H9 (cell line): Measurements from ENCODE around the gene SLIT1. TPM values are rescaled to one million over a fixed set of nuclear protein-coding genes. Genes with fewer than 3 reads are reported as not detected.

ENCODE experiments used
- DNase-seq: peaks from one replicate; pipeline ENCODE4 v3.0.0-alpha.2; 2017
- H2AFZ ChIP-seq: one replicate; pipeline ENCODE4 v1.6.1; 2013; ENCODE audit warnings: mild to moderate bottlenecking, low read length, control low read depth, moderate library complexity
- H2AK5ac ChIP-seq: 2 replicates; pipeline ENCODE4 v1.6.1; 2013; ENCODE audit warnings: low read length, control low read depth, mixed read lengths; ENCODE audit not compliant: insufficient read length
- H2BK120ac ChIP-seq: one replicate; pipeline ENCODE4 v1.6.1; 2013; ENCODE audit warnings: low read depth, mild to moderate bottlenecking, low read length, control low read depth, inconsistent platforms; ENCODE audit not compliant: poor library complexity, severe bottlenecking
- H2BK12ac ChIP-seq: 2 replicates; pipeline ENCODE4 v1.6.1; 2013; ENCODE audit warnings: low read length, control low read depth, mixed read lengths, low read depth; ENCODE audit not compliant: insufficient read length
- H2BK15ac ChIP-seq: 2 replicates; pipeline ENCODE4 v1.6.1; 2013; ENCODE audit warnings: low read depth, low read length, control low read depth
- H2BK20ac ChIP-seq: one replicate; pipeline ENCODE4 v1.6.1; 2013; ENCODE audit warnings: low read depth, mild to moderate bottlenecking, low read length, control low read depth, inconsistent platforms; ENCODE audit not compliant: poor library complexity, severe bottlenecking
- H2BK5ac ChIP-seq: 2 replicates; pipeline ENCODE4 v1.6.1; 2013; ENCODE audit warnings: low read length, control low read depth, mixed read lengths; ENCODE audit not compliant: insufficient read length
- H3K14ac ChIP-seq: 2 replicates; pipeline ENCODE4 v1.6.1; 2013; ENCODE audit warnings: low read length, control low read depth; ENCODE audit not compliant: insufficient read depth
- H3K18ac ChIP-seq: 2 replicates; pipeline ENCODE4 v1.6.1; 2013; ENCODE audit warnings: low read depth, mild to moderate bottlenecking, mixed read lengths, low read length, control low read depth; ENCODE audit not compliant: insufficient read length
- H3K23ac ChIP-seq: 2 replicates; pipeline ENCODE4 v1.6.1; 2013; ENCODE audit warnings: low read length, control low read depth, mixed read lengths, low read depth; ENCODE audit not compliant: insufficient read length
- H3K23me2 ChIP-seq: 2 replicates; pipeline ENCODE4 v1.6.1; 2013; ENCODE audit warnings: low read depth, mild to moderate bottlenecking, mixed read lengths, low read length, control low read depth; ENCODE audit not compliant: insufficient read length, poor library complexity, severe bottlenecking
- H3K27ac ChIP-seq: 2 replicates; pipeline ENCODE4 v1.5.1; 2013; ENCODE audit warnings: low read length, control low read depth, mixed read lengths, low read depth; ENCODE audit not compliant: insufficient read length
- H3K27me3 ChIP-seq: 2 replicates; pipeline ENCODE4 v1.6.1; 2013; ENCODE audit warnings: low read length, control low read depth, inconsistent platforms; ENCODE audit not compliant: insufficient read depth
- H3K4ac ChIP-seq: 2 replicates; pipeline ENCODE4 v1.6.1; 2013; ENCODE audit warnings: low read depth, mild to moderate bottlenecking, control low read depth, inconsistent platforms, low read length, moderate library complexity
- H3K4me1 ChIP-seq: 2 replicates; pipeline ENCODE4 v1.6.1; 2013; ENCODE audit warnings: low read length, control low read depth, inconsistent platforms; ENCODE audit not compliant: insufficient read depth
- H3K4me2 ChIP-seq: 2 replicates; pipeline ENCODE4 v1.6.1; 2013; ENCODE audit warnings: low read length, control low read depth, mixed read lengths; ENCODE audit not compliant: insufficient read length, insufficient read depth
- H3K56ac ChIP-seq: 2 replicates; pipeline ENCODE4 v1.6.1; 2013; ENCODE audit warnings: low read depth, mild to moderate bottlenecking, mixed read lengths, low read length, control low read depth; ENCODE audit not compliant: insufficient read length
- H3K79me1 ChIP-seq: 2 replicates; pipeline ENCODE4 v1.6.1; 2013; ENCODE audit warnings: low read depth, mild to moderate bottlenecking, moderate library complexity, low read length, control low read depth, inconsistent platforms; ENCODE audit not compliant: insufficient read depth, poor library complexity, severe bottlenecking
- H3K79me2 ChIP-seq: 2 replicates; pipeline ENCODE4 v1.6.1; 2013; ENCODE audit warnings: low read length, control low read depth, inconsistent platforms; ENCODE audit not compliant: insufficient read depth
- H3K9ac ChIP-seq: 2 replicates; pipeline ENCODE4 v1.6.1; 2013; ENCODE audit warnings: low read length, control low read depth, mixed read lengths; ENCODE audit not compliant: insufficient read length; ENCODE audit errors: extremely low read depth
- H3K9me3 ChIP-seq: one replicate; pipeline ENCODE4 v1.6.1; 2013; ENCODE audit warnings: low read depth, low read length, inconsistent platforms; ENCODE audit not compliant: control insufficient read depth
- H3T11ph ChIP-seq: one replicate; pipeline ENCODE4 v1.6.1; 2013; ENCODE audit warnings: mild to moderate bottlenecking, low read length, control low read depth, inconsistent platforms
- H4K20me1 ChIP-seq: one replicate; pipeline ENCODE4 v1.6.1; 2013; ENCODE audit not compliant: control insufficient read depth, insufficient read length, insufficient read depth
- H4K5ac ChIP-seq: 2 replicates; pipeline ENCODE4 v1.6.1; 2013; ENCODE audit warnings: low read depth, mild to moderate bottlenecking, mixed read lengths, low read length, control low read depth; ENCODE audit not compliant: insufficient read length
- H4K8ac ChIP-seq: replicated peaks from 2 replicates; pipeline ENCODE4 v1.6.1; 2013; ENCODE audit warnings: low read length, control low read depth, mixed read lengths, low read depth; ENCODE audit not compliant: insufficient read length
- H4K91ac ChIP-seq: 2 replicates; pipeline ENCODE4 v1.6.1; 2013; ENCODE audit warnings: low read depth, mild to moderate bottlenecking, moderate library complexity, mixed read lengths, low read length, control low read depth; ENCODE audit not compliant: insufficient read length
- H3K27ac Mint-ChIP-seq, 3 experiments: 2 replicates in 2 of 3; 3 replicates in 1 of 3; pipeline ENCODE4 v1.8.0; 2020 to 2021; ENCODE audit warnings: mixed read lengths in 3 of 3, mild to moderate bottlenecking in 1 of 3, moderate library complexity in 1 of 3
- H3K27me3 Mint-ChIP-seq: 2 replicates; pipeline ENCODE4 v1.8.0; 2021; ENCODE audit warnings: low read depth, mild to moderate bottlenecking, moderate library complexity, mixed read lengths
- H3K36me3 Mint-ChIP-seq, 3 experiments: 2 replicates in 2 of 3; 3 replicates in 1 of 3; pipeline ENCODE4 v1.8.0; 2020 to 2021; ENCODE audit warnings: low read depth in 3 of 3, mixed read lengths in 3 of 3; ENCODE audit not compliant: insufficient read depth in 1 of 3
- H3K4me1 Mint-ChIP-seq, 2 experiments: 2 replicates each; pipeline ENCODE4 v1.8.0; 2020; ENCODE audit warnings: mixed read lengths in 2 of 2
- H3K4me3 Mint-ChIP-seq, 2 experiments: 2 replicates in 1 of 2; 3 replicates in 1 of 2; pipeline ENCODE4 v1.8.0; 2020 to 2021; ENCODE audit warnings: mild to moderate bottlenecking in 2 of 2, mixed read lengths in 2 of 2, moderate library complexity in 1 of 2
- H3K9me3 Mint-ChIP-seq, 2 experiments: 2 replicates in 1 of 2; 3 replicates in 1 of 2; pipeline ENCODE4 v1.8.0; 2020; ENCODE audit warnings: mild to moderate bottlenecking in 2 of 2, mixed read lengths in 2 of 2, moderate library complexity in 1 of 2
- WGBS: extraction: QIAGEN DNeasy Blood & Tissue Kit; methylation state at CpG from one replicate; pipeline ENCODE4 v1.1.7; 2013; ENCODE audit warnings: missing lambda C conversion rate, low lambda C conversion rate, mixed read lengths; ENCODE audit not compliant: insufficient read length; ENCODE audit errors: extremely low coverage; 5-methylcytosine and 5-hydroxymethylcytosine counted together
- total RNA-seq: library from RNA; stranded (reverse); gene quantifications from 2 replicates; pipeline ENCODE4 v1.2.1, GENCODE V29; 2021
- TF ChIP-seq, protein P1 (sequence below): fragments of 200-600 bp; sonication (generic); conservative IDR thresholded peaks from 3 replicates; pipeline ENCODE4 v1.8.0; 2021; ENCODE audit warnings: antibody characterized with exemption, mild to moderate bottlenecking

SLIT1 gene
- total RNA-seq, 1 experiment from 2014 or later: 0.57 TPM

GRCh38 chr10:97117372-97117771 is 68.4 kb downstream of the SLIT1 start:
- Histone ChIP-seq H2BK5ac (no peak overlapping the region), H3K27ac (no peak overlapping the region), H3K23me2 (no peaks in the 10 kb centered on the region), H3K79me1 (no peaks in the 10 kb centered on the region), H3K4ac (no peak overlapping the region), H2BK20ac (no peak overlapping the region), H3K79me2 (no peaks in the 10 kb centered on the region), H3K27me3 (no peaks in the 10 kb centered on the region), H3K4me2 (no peak overlapping the region), H4K8ac (no peak overlapping the region), H4K20me1 (no peaks in the 10 kb centered on the region), H2BK12ac (no peak overlapping the region), H2BK120ac (no peak overlapping the region), H2AFZ (no peak overlapping the region), H4K91ac (no peak overlapping the region), H3K56ac (no peak overlapping the region), H3K23ac (no peak overlapping the region), H3K14ac (no peak overlapping the region), H3K18ac (no peak overlapping the region), H2AK5ac (no peak overlapping the region), H3K4me1 (no peaks in the 10 kb centered on the region), H4K5ac (no peak overlapping the region), H3K9ac (no peak overlapping the region), H2BK15ac (no peak overlapping the region), H3K9me3 (no peaks in the 10 kb centered on the region), H3T11ph (no peak overlapping the region)
- peaks cover 2 to 13% of the 10 kb centered on the region in 2 experiments; a peak in 3 of 4 replicates for H3K4me1 Mint-ChIP-seq
- H3K27ac Mint-ChIP-seq: no peak overlapping the region
- no peak overlapping the region for H3K4me3 Mint-ChIP-seq
- no CpG with 5 or more reads among the region's 3 CpGs for WGBS
- DNase-seq: no peak
- TF ChIP-seq, protein P1, sequence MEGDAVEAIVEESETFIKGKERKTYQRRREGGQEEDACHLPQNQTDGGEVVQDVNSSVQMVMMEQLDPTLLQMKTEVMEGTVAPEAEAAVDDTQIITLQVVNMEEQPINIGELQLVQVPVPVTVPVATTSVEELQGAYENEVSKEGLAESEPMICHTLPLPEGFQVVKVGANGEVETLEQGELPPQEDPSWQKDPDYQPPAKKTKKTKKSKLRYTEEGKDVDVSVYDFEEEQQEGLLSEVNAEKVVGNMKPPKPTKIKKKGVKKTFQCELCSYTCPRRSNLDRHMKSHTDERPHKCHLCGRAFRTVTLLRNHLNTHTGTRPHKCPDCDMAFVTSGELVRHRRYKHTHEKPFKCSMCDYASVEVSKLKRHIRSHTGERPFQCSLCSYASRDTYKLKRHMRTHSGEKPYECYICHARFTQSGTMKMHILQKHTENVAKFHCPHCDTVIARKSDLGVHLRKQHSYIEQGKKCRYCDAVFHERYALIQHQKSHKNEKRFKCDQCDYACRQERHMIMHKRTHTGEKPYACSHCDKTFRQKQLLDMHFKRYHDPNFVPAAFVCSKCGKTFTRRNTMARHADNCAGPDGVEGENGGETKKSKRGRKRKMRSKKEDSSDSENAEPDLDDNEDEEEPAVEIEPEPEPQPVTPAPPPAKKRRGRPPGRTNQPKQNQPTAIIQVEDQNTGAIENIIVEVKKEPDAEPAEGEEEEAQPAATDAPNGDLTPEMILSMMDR: peak; percentile 62
- H3K27me3 Mint-ChIP-seq: peaks cover 1% of the 10 kb centered on the region; the same call in 1 of the 2 replicates
- H3K9me3 Mint-ChIP-seq: no peaks in the 10 kb centered on the region
- H3K36me3 Mint-ChIP-seq: no peaks in the 10 kb centered on the region
